HG03432 (cell line): ENCODE results near the gene PITX3.
A peak's percentile ranks its signal among the peaks of the same experiment; 100 is the strongest.
"Not testable (repeated sequence)": the region's sequence is repeated elsewhere in the genome, so short reads cannot be mapped to it uniquely, and the experiment has no call there.

Experiments
- ATAC-seq: cut with Tn5 transposase; IDR thresholded peaks from one replicate; pipeline ENCODE4 v1.9.1; 2021; ENCODE audit warnings: mild to moderate bottlenecking, moderate library complexity; ENCODE audit not compliant: unreplicated experiment

Gene PITX3

DNA sequence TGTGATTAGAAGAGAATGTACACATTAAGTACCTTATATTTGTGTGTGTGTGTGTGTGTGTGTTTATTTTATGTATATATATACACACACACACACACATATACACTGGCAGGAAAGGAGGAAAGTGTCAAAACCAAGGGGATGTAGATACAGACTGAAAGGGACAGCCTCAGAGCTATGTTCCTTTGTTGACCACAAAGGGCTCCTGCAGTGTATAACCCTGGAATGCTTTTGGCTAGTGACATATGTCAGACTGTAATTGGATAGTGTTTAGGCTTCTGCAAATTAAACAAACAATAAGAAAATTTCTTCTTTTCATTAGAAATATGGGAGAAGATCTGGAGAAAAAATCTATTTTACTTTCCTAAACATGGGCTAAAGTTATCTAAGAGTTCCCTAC lies 19.9 kb upstream of the PITX3 start:
- ATAC-seq = no peak

- ATAC-seq = no peak
These were observed 14.1 kb upstream of the PITX3 start for GRCh38 chr10:102255404-102255803.

DNA sequence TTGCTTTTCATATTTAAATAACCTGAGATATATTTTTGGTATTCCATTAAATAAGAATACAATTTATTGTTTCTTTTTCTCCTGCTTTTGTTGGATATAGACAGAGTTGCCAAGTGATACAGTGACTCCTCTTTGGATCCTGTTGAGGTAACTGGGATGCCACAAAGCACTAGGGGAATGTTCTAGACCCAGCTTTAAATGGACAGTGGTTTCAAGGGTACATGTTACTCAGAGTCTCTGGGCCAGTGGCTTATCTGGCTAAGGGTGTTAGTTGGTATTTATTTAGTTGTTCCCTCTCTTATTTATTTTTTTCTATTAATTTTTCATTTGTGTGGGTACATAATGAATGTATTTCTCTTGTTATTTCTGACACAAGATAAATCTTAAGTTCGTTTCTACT lies 13.1 kb upstream of the PITX3 start:
- ATAC-seq = no peak

- not testable (repeated sequence) for ATAC-seq
These were observed 11.2 kb upstream of the PITX3 start for GRCh38 chr10:102252508-102252907.

DNA sequence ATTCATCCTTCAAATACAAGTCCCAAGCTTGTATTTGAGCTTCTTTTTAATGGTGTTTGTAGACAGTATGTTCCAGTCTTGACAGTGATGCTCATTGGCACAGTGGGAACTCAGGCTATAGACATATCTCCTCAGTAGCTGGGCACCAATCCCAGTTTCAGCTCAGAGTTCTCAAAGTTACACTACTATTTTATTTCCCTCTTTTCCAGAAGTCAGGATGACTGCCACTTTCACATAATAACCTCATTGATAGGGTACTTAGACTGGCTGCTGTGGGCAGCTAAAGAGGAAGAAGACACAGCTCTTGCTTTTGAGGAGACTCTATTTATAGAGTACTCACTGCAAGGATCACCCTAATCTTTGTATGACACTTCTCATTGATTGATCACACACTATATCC lies 6.4 kb upstream of the PITX3 start:
- ATAC-seq = no peak

GRCh38 chr10:102246261-102246660 lies 4.9 kb upstream of the PITX3 start:
- no peak for ATAC-seq

DNA sequence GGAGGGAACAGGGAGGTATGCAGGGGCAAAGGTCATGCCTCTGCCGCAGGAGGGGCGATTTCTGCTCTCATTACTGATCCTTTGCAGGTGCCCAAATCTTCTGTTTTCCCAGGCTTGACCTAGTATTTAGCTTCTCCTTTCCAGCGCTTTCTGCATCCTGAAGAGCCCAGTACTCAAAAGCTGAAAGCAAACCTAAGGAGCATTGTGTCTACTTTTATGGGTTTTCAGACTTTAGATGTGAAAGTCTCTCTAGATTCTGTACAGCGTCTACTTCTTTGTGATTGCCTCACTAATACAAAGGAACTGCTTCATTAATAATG lies 4.6 kb upstream of the PITX3 start:
- no peak for ATAC-seq

DNA sequence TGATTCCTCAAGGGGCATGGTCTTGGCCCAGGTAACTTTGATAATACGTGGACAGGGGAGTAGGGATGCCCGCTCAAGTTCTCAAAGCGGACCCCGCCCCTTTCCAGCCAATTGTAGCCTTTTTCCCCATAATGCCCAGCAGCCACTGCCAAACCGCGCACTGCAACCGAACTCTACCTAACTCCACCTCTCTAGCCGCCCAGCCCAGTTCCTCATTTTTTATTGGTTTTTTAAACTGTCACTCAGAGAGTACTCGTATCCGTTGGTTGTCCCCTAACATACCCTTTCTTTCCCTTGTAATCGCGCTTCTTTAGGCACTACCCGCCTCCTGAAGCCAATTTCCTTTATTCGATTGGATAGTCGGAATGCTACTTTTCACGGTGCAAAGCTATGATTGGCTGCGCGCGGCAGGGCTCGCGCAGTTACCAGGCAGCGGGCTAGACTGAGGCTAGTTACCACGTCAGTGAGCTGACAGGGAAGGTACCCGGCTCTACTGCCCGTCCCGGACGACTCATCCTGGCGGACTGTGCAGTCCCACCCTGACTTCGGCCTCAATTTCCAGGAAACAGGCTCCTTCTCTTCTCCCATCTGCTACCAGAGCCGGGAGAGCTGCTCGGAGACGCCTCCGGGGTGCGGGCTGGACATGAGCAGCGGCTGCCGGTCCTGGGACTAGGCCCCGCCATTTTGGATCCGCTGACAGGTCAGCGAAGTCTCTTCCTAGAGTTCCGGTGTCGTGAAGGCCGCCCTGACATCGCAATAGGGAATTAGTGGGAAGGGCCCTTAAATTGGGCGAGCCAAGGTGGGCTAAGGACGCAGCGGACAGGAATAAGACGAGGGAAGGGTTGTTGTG lies 4.0 kb upstream of the PITX3 start, which contains the start of gene GBF1:
Gene GBF1, plus strand, starts transcription at position 451 of the 850 bp plus-strand sequence. CDS start 13,407 bp downstream, outside the sequence.
- peak; percentile 91 for ATAC-seq

GRCh38 chr10:102243309-102243708 lies 2.0 kb upstream of the PITX3 start:
- ATAC-seq = no peak

DNA sequence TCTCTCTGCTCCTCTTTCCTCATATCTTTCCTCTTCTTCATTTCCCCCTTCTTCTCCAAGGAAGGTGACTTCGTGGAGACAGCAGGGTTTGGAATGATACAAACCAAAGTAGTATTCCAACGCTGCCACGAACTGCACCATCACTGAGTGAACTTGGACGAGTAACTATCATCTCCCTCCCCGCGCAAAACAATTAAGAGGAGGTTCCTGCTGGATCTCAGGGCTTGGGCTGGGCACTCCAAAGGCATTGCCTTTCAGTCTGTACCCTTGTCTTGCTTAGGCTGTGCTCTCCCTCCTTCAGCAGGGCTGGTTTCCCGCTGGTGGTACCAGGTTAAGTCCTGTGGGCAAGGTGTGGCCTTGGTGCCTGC lies 790 bp upstream of the PITX3 start:
- ATAC-seq = no peak

- ATAC-seq = no peak
These were observed 274 bp downstream of the PITX3 start for GRCh38 chr10:102241032-102241443.

GRCh38 chr10:102240467-102241031 lies 763 bp downstream of the PITX3 start:
- ATAC-seq = no peak

GRCh38 chr10:102237711-102238252 lies 3.5 kb downstream of the PITX3 start:
- no peak for ATAC-seq

- no peak for ATAC-seq
These were observed 5.3 kb downstream of the PITX3 start for GRCh38 chr10:102236006-102236405.

DNA sequence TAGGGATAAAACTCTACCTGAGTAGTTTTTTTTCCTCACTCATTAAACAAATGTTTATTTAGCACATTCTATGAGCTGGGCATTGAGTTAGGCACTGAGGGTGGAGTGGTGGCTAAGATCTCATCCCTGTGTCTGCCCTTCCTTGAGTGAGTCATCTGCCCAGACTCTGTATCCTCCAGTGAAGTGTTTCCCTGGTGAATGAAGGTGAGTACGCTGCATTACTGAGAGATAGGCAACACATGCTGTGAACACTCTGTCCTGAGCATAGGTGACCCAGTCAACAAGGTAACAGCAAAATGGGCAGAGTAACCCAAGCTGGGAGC lies 5.8 kb downstream of the PITX3 start:
- no peak for ATAC-seq

- no peak for ATAC-seq
These were observed 6.3 kb downstream of the PITX3 start for GRCh38 chr10:102234888-102235597.

DNA sequence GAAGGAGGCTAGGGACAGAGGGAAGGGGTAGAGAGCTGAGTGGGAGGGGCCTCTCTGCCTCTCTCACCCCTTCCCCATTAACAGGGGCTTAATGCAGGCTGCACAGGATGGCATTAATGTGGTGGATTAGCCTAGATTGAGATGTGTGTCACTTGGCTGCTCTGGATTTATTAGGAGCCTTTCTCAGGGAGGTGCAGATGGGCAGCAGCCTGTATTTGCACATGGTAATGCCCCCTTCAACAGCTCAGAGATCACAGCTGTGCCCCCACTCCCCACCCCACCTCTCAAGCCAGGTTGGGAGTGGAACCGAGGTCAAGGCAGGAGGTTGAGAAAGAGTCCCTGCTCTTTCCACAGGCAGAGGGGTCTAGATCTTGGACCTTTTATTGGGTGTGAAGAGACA lies 7.3 kb downstream of the PITX3 start:
- ATAC-seq = no peak

DNA sequence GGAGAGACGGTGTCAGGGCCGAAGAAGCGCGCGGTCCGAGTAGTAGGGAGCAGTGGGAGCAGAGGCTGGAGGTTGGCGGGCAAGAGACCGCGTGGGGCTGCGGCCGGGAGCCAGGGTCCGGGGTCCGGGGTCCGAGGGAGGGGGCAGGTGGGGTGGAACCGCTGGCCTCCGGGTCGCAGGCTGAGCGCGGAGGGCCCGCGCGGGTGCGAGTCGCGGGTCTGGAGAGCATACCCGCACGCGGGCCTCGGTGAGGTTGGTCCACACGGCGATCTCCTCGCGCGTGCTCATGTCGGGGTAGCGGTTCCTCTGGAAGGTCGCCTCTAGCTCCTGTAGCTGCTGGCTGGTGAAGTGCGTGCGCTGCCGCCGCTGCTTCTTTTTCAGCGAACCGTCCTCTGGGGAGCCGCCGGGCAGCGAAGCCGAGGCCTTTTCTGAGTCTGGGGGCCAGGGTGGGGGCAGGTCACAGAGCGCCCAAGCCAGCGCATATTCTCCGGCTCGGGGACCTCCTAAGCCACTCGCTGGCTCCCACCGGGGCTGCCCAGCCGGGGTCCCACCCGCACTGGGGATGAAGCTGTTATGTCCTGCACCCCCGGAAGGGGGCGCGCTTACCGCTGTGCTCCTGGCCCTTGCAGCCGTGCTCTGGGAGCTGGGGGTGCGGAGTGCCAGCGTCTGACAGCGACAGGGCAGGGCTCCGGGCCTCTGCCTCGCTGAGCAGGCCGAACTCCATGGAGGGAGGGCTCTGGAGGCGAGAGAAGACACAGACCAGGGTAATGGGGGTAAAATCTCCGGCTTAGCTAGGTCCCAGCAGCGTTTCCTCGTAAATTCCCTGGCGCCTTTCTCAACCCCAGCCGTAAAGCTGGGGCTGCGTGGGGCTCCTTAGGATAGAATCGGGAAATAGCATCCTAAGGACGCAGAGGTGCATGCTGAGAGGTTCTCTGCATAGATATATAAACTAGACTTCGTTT lies 9.7 kb downstream of the PITX3 start:
- ATAC-seq = no peak

DNA sequence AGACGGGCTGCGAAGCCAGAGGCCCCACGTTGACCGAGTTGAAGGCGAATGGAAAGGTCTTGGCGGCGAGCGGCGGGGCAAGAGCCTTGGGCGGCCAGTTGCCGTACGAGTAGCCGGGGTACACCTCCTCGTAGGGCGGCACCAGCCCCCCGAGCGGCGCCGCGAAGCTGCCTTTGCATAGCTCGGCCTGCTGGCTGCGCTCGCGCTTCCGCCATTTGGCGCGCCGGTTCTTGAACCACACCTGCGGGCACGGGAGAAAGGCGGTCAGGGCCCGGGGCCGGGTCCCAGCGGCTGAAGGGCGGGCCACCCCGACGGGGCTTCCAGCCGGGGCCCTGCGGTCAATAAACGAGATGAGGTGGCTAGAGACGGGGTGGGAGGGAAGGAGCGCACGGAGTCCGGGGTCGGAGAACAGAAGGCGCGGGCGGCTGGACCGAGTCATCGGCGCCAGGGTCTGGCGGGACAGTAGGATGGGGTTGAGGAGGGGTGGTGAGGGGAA lies 10.4 kb downstream of the PITX3 start:
- peak; percentile 27 for ATAC-seq

- peak; percentile 6 for ATAC-seq
These were observed 10.9 kb downstream of the PITX3 start for GRCh38 chr10:102230264-102230860.
